Common myeloid progenitor, CD34-positive (primary cell): ENCODE measurements around the gene SMKR1.
"Not testable (repeated sequence)": the region's sequence is repeated elsewhere in the genome, so short reads cannot be mapped to it uniquely, and the experiment has no call there.

ENCODE experiments used
- CTCF ChIA-PET: fragments of 350-600 bp; sonication (Branson Sonifier 250); formaldehyde crosslinking; loops from one replicate; lab custom pipeline; 2021; ENCODE audit warnings: antibody characterized with exemption; lab: Charles Lee
- POLR2A ChIA-PET: fragments of 350-600 bp; sonication (Branson Sonifier 250); formaldehyde crosslinking; loops from one replicate; lab custom pipeline; 2021; ENCODE audit warnings: antibody characterized with exemption; lab: Charles Lee
- DNase-seq, 3 donors: peaks; one replicate each; pipeline versions ENCODE4 v3.0.0 to v3.0.0-alpha.2; 2013
- H3K27ac ChIP-seq, 2 experiments: 1 replicate in 1 of 2; 2 replicates in 1 of 2; pipeline ENCODE4 v1.7.0; 2013; ENCODE audit warnings: inconsistent platforms in 2 of 2, low read length in 2 of 2, mild to moderate bottlenecking in 2 of 2, low read depth in 1 of 2, moderate library complexity in 1 of 2; ENCODE audit not compliant: severe bottlenecking in 2 of 2, insufficient read depth in 1 of 2, poor library complexity in 1 of 2
- H3K27me3 ChIP-seq, 5 experiments: replicated peaks in 2 of 5; 1 replicate in 3 of 5; 2 replicates in 2 of 5; pipeline versions ENCODE4 v1.6.1 to v1.7.0; 2013; ENCODE audit warnings: low read length in 4 of 5, mild to moderate bottlenecking in 2 of 5, moderate library complexity in 2 of 5, inconsistent platforms in 1 of 5; ENCODE audit not compliant: insufficient read depth in 5 of 5, control insufficient read depth in 4 of 5
- H3K36me3 ChIP-seq, 4 experiments: 1 replicate in 2 of 4; 2 replicates in 2 of 4; pipeline versions ENCODE4 v1.6.1 to v1.7.0; 2013; ENCODE audit warnings: low read length in 3 of 4, control low read depth in 1 of 4, mild to moderate bottlenecking in 1 of 4; ENCODE audit not compliant: control insufficient read depth in 4 of 4, insufficient read depth in 4 of 4
- H3K4me1 ChIP-seq, 4 experiments: 1 replicate in 3 of 4; 2 replicates in 1 of 4; pipeline versions ENCODE4 v1.6.1 to v1.7.1; 2013; ENCODE audit warnings: low read length in 3 of 4, mild to moderate bottlenecking in 3 of 4, control low read depth in 1 of 4, inconsistent platforms in 1 of 4, moderate library complexity in 1 of 4; ENCODE audit not compliant: control insufficient read depth in 4 of 4, insufficient read depth in 4 of 4; ENCODE audit errors: control extremely low read depth in 1 of 4
- H3K4me3 ChIP-seq, 7 experiments: 1 replicate in 4 of 7; 2 replicates in 3 of 7; pipeline versions ENCODE4 v1.5.1 to v1.7.0; 2013; ENCODE audit warnings: mild to moderate bottlenecking in 7 of 7, low read length in 6 of 7, moderate library complexity in 6 of 7, inconsistent platforms in 2 of 7, low read depth in 2 of 7, control low read depth in 1 of 7; ENCODE audit not compliant: insufficient read depth in 4 of 7, control insufficient read depth in 1 of 7; ENCODE audit errors: extremely low read depth in 1 of 7
- H3K9me3 ChIP-seq, 5 experiments: 1 replicate in 4 of 5; 2 replicates in 1 of 5; pipeline versions ENCODE4 v1.6.1 to v1.7.1; 2013; ENCODE audit warnings: low read length in 4 of 5, mild to moderate bottlenecking in 2 of 5, inconsistent platforms in 1 of 5, low read depth in 1 of 5, moderate library complexity in 1 of 5; ENCODE audit not compliant: control insufficient read depth in 4 of 5, insufficient read depth in 2 of 5; ENCODE audit errors: control extremely low read depth in 1 of 5
- WGBS: methylation state at CpG from one replicate; pipeline ENCODE4 v1.1.5; 2013; ENCODE audit not compliant: insufficient coverage; 5-methylcytosine and 5-hydroxymethylcytosine counted together

Gene SMKR1

DNA sequence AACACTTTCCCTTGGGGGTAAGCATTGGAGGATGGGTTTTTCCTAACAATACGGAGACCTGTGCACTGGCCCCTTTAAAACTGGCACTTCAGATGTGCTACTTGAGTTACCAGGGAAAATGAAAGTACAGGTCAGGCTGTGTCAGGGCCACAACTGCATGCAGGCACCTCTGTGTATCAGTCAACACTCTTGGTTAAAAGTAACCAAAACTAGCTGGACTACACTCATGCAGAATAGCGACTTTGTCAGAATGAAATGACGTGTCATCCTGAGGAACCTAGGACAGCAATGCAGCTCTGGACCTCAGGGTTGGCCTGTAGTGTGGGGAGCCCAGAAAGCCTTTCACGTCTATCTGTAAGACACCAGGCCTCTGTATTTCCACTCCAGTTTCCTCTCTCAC, 33.8 kb upstream of the SMKR1 start:
- Histone ChIP-seq H3K4me3 (peak overlapping the region in 1 of 7 experiments; percentile 5), H3K4me1 (no peaks in the 10 kb centered on the region), H3K27me3 (no peaks in the 10 kb centered on the region), H3K9me3 (no peaks in the 10 kb centered on the region), H3K36me3 (no peaks in the 10 kb centered on the region), H3K27ac (peak overlapping the region in 1 of 2 experiments; percentile 10)
- ChIA-PET POLR2A (no interaction called here), CTCF (interaction anchor here (0.7 to 11.8 kb wide), 10 partner anchors 18 to 250 kb away, joined by 3 to 225 read pairs (median 6); partner anchors contain the start of gene STRIP2)
- 45% methylated on average over 4 of the region's 4 CpGs for WGBS
- peak in 2 of 3 donors; percentile 49 to 52 for DNase-seq

DNA sequence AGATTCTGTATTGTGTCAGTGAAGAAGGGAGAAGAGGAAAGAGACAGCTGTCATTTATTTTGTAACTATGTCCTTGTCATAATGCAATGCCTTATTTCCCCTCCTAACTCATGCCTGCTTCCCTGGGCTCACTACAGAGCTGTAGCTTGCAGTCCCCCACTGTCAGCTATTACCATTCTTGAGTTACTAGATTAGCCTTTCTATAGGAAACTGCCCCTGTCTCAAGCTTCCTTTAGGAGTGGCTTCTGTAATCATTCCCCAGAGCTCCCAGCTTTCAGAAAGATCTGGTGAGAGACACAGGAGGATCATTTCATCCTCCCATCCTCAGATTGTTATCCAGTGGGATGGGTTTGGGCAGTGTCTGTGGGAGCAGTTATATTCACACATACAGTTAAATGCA, 32.4 kb upstream of the SMKR1 start:
- H3K4me1 ChIP-seq, result no peaks in the 10 kb centered on the region
- POLR2A ChIA-PET, result no interaction called here
- no peaks in the 10 kb centered on the region for H3K9me3 ChIP-seq
- CTCF ChIA-PET, result interaction anchor here (0.8 to 11.8 kb wide), 11 partner anchors 10 to 252 kb away, joined by 3 to 225 read pairs (median 4); partner anchors contain the start of genes SMKR1 and STRIP2
- H3K4me3 ChIP-seq, result no peak overlapping the region
- DNase-seq, result no peak
- H3K27ac ChIP-seq, result no peak overlapping the region
- no peaks in the 10 kb centered on the region for H3K36me3 ChIP-seq
- H3K27me3 ChIP-seq, result no peaks in the 10 kb centered on the region

GRCh38 chr7:129470411-129470810, 31.9 kb upstream of the SMKR1 start:
- WGBS, result no CpG with 5 or more reads among the region's 1 CpG

DNA sequence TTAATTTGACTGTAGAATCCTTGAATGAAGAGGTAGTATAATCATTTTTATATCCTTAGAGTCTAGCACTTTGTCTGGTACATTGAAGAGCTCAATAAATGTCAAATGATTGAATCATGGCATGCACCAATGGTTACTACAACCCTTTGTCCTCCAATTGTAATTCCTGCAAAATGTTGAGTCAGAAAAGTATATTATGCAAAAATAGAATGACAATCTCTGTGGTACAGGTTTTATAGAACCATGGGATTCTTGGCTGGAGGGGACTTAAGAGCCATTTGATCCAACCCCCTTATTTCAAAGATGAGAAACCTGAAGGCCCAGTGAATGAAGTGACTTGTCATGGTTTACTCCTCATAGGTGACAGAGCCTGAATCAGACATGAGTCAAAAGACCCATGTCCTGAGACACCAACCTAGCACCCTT, 30.9 kb upstream of the SMKR1 start:
- H3K27ac ChIP-seq, result no peak overlapping the region
- no peaks in the 10 kb centered on the region for H3K4me1 ChIP-seq
- no peak for DNase-seq
- H3K4me3 ChIP-seq, result no peak overlapping the region
- H3K9me3 ChIP-seq, result no peaks in the 10 kb centered on the region
- ChIA-PET CTCF (interaction anchor here (0.8 to 11.8 kb wide), 22 partner anchors 9 to 253 kb away, joined by 3 to 225 read pairs (median 4); partner anchors contain the start of gene SMKR1), POLR2A (no interaction called here)
- H3K36me3 ChIP-seq, result no peaks in the 10 kb centered on the region
- H3K27me3 ChIP-seq, result no peaks in the 10 kb centered on the region

More at GRCh38 chr7:129470411-129470810, 31.9 kb upstream of the SMKR1 start:
- no peaks in the 10 kb centered on the region for H3K9me3 ChIP-seq
- POLR2A ChIA-PET, result no interaction called here
- H3K4me1 ChIP-seq, result no peaks in the 10 kb centered on the region
- no peaks in the 10 kb centered on the region for H3K36me3 ChIP-seq
- H3K27ac ChIP-seq, result no peak overlapping the region
- no peak overlapping the region for H3K4me3 ChIP-seq
- H3K27me3 ChIP-seq, result no peaks in the 10 kb centered on the region
- CTCF ChIA-PET, result interaction anchor here (0.8 to 11.8 kb wide), 14 partner anchors 8 to 252 kb away, joined by 3 to 225 read pairs (median 6); partner anchors contain the start of genes SMKR1 and STRIP2
- no peak for DNase-seq

- H3K27me3 ChIP-seq, H3K27ac ChIP-seq, CTCF ChIA-PET, DNase-seq, H3K4me3 ChIP-seq, H3K4me1 ChIP-seq, H3K9me3 ChIP-seq, POLR2A ChIA-PET, H3K36me3 ChIP-seq: not testable (repeated sequence)
- WGBS, result no CpG with 5 or more reads among the region's 27 CpGs
Observed at GRCh38 chr7:129475931-129476330, 26.4 kb upstream of the SMKR1 start.

GRCh38 chr7:129476398-129476797, 25.9 kb upstream of the SMKR1 start:
- POLR2A ChIA-PET, result not testable (repeated sequence)

DNA sequence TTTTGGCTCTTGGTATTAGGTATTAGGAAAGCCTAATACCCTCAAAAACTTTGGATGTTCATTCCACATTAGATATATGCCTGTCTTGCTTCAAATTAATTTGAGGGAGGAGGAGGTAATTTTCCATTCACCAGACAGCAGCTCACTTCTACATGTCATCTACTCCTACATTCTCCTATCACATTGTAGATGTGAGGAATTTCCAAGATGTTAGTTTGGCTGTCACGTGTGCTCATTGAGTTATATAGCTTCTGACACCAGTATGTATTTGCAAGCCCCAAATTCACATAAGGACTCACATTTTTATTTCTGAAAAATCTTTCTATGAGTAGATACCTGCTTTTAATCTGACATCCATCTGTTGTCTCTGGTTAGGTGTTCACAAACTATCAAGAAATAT, 22.5 kb upstream of the SMKR1 start:
- no CpG with 5 or more reads among the region's 1 CpG for WGBS

More at GRCh38 chr7:129476398-129476797, 25.9 kb upstream of the SMKR1 start:
- H3K9me3 ChIP-seq, H3K4me1 ChIP-seq, CTCF ChIA-PET, H3K27ac ChIP-seq, DNase-seq, H3K27me3 ChIP-seq, H3K36me3 ChIP-seq, H3K4me3 ChIP-seq: not testable (repeated sequence)
- 96% methylated on average over 12 of the region's 27 CpGs for WGBS

More for the DNA sequence above, 22.5 kb upstream of the SMKR1 start:
- POLR2A ChIA-PET, result no interaction called here
- Histone ChIP-seq H3K4me1 (no peaks in the 10 kb centered on the region), H3K4me3 (no peak overlapping the region), H3K27ac (no peak overlapping the region), H3K36me3 (no peaks in the 10 kb centered on the region), H3K9me3 (no peaks in the 10 kb centered on the region), H3K27me3 (no peaks in the 10 kb centered on the region)
- no peak for DNase-seq
- CTCF ChIA-PET, result interaction anchor here (0.9 to 1.9 kb wide), 4 partner anchors 9 to 261 kb away, joined by 3 to 7 read pairs (median 4); no protein-coding TSS in a partner anchor
